Activated T-cell treated with anti-CD3 and anti-CD28 coated beads, Interleukin-2, amount 50 U/mL, for 48 hours (primary cell): ENCODE data around the gene ZNF732.
"Not testable (repeated sequence)": the region's sequence is repeated elsewhere in the genome, so short reads cannot be mapped to it uniquely, and the experiment has no call there.

Experiments used
- DNase-seq, 2 experiments: peaks; one replicate each; pipeline ENCODE4 v3.0.0-alpha.2; 2020

Gene ZNF732

DNA sequence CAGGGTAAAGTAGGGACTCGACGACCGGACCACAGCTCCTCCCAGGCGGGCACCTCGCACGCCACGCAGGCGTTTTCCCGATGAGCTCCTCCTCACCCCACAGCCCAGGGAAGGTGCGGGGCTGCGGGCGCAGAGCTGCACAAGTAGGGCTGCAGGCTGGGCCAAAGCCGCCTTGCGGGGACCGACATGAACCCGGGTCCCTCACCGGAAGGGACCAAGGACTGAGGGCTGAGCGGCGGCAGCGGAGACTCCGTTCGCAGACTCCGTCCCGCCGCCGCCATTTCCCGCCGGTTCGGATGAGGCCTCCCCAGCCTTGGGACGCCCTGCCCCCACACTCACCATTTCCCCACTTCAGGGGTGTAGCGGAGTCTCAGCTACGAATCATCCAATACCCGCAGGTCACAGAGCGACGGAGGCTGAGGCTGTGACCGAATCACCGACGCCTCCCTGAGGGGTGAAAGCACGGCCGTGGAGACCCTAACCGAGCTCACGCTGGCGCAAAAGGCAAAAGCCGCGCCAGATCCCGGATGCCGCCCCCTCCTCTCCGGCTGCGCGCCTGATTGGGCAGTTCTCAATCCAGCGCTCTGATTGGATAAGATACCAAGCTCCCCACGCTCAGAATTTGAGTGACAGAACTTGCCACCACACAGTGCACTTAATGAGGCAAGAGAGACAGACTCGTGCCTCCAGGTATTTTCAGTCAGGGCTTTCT is at the start of gene ZNF732:
ZNF732 (minus strand) TSS at position 506 of the 712 bp plus-strand sequence; CDS start at position 342, 164 bp downstream.
- DNase-seq, result no peak

DNA sequence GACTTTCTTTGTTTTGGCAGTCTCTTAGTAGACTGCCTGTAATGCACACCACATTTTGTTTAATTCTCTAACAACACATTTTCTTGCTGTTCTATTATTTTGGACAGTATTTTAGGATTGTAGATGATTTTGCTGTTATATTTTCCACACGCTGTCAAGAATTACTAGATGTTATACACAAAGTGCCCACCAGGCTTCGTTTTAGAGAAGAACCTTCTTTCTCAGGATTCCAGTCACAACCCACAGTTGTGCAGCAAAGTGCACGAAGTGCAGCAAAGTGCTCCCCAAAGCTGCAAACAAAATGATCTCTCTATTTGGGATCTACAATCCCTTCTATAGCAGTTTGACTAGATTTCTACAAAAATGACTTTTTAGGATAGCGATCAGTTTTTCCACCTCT is 34.7 kb upstream of the ZNF732 start:
- no peak for DNase-seq

DNA sequence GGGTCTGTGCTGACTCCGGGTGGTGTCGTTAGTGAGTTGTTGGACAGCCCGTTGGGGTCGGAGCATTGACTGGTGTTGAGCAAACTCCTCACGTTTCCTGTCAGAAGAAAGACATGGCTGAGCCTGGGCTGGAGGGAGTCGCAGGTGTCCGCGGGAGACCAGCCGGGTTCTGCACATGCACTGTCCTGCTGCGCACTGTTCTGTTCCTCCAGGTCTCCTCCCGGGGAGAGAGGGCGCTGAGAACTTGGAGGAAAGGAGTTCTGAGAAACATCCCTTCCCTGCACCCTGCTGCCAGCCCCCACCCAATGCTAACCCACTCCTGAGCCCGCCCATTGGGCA is 33.5 kb upstream of the ZNF732 start:
- no peak for DNase-seq

DNA sequence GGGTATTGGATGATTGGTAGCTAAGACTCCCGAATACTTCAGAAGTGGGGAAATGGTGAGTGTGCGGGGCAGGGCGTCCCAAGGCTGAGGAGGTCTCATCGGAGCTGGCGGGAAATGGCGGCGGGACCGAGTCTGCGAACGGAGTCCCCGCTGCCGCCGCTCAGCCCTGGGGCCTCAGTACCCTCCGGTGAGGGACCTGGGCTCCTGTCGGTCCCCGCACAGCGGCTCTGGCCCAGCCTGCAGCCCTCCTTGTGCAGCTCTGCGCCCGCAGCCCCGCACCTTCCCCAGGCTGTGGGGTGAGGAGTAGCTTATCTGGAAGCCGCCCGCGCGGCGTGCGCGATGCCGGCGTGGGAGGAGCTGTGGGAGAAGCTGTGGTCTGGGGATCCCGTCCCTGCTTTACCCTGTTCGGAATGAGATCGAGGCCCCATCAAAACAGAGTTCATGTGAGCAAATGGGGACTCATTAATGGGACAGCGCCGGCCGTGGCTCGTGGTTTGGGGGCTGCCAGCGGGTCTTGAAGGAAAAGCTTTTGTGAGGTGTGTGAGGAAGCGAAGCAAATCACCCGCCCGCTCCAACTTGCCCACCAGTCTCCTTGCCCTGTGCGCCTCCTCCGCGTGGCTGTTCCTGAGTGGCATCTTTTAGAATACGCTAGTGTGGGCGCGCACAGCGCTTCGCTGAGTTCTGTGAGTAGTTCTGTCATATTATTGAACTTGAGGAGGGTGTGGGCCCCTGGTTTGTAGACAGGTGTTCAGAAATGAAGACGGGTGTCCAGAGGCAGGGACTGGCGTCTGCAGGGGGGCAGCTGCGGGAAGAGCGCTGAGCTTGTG is 32.9 kb upstream of the ZNF732 start:
- peak; percentile 73 to 77 for DNase-seq

DNA sequence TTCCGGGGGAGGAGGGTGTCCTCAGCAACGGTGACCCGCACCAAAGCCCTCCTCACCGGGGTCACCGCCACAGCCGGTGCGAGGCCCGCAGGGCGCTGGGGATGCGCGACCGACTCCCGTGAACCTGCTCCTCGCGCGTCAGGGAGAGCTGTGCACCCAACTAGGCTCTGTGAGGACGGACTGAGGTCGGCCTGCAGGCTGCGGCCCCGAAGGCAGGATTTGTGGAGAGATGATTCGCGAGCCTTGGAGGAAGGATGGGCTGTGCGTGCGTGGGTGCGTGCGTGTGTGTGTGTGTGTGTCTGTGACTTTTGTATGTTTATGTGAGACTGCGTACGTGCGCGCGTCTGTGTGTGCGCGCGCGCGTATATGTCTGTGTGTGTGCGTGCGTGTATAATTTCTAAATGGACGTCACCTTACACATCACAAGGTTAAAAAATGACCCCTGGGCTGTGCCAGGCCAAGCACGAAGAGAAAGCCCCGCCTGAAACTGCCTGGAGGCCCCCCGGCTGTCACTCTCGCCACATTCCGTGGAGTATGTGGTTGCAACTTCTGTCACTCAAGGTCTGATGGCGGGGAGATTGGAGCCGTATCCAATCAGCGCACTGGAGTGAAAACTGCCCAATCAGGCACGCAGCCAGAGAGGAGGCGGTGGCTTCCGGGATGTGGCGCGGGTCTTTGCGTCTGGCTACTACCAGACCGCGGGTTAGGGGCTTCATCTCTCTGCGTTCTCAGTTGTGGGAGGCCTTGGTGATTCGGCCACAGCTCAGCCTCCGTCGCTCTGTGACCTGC is 32.1 kb upstream of the ZNF732 start, which contains the start of gene ZNF141:
ZNF141 (plus strand) TSS at position 672 of the 789 bp plus-strand sequence. CDS start 170 bp downstream, outside the sequence.
- DNase-seq, result peak; percentile 93

DNA sequence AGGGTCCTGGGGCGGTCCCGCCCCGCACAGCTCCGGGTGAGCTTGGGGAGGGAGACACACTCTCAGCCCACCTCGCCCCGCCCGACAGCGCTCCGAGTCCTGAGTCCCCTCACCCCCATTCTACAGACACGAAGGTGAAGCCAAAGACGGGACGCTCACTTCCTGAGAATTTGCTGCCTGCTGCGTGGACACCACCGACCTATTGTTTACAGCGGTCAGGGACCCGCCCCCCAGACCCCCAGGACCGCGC is 31.5 kb upstream of the ZNF732 start:
- no peak for DNase-seq

DNA sequence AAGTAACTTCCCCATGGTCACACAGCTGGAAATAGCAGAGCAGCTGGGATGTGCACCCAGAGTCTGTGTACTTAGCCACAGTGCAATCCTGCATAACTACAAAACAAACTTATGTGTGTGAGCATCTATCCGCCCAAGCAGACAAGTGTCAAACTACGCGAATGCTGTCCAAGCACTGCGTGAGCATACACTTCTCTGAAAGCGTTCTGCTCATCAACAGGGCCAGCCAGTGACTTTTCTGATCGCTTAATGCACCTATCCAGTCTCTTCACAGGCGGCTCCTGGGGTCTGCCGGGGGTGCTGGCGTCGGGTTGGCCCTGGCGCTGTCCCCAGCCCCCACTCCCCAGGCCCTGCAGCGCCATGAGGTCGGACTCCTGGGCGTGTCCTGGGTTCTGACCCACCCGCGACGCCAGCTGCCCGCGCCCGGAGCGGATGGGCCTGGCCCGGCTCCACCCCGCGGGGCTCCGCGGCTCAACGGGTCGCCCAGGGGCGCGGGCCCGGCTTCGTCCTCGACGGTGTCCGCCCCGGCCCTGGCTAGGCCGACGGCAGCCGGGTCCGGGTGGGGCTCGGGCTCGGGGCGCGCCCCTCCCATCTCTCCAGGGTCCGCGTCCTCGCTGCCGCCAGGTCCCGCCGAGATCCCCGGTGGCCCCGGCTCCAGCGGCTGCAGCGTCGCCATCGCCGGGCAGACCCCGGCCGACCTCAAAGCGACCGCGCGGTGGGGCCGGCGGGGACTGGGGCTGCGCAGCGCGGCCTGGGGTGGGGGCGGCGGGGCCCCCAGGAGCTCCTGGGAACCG is 31.0 kb upstream of the ZNF732 start:
- DNase-seq, result peak in 1 of 2 experiments; percentile 24

DNA sequence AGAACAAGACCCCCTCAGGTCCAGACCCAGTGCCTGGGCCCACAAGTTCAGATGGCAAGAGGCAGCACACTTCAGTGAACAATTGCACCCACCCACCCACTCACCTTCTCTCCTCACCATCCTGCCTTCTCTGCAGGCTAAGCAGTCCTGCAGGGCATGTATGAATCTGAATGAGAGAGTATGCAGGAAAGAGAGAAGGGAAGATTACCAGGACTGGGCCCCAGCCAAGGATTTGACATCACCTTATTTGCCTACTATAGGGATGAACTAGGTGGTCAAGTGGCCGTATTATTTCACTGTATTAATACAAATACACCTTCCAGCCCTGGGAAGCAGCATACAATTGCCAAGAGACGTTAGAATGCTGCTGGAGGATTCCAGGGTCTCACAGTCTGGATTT is 30.2 kb upstream of the ZNF732 start:
- no peak for DNase-seq

DNA sequence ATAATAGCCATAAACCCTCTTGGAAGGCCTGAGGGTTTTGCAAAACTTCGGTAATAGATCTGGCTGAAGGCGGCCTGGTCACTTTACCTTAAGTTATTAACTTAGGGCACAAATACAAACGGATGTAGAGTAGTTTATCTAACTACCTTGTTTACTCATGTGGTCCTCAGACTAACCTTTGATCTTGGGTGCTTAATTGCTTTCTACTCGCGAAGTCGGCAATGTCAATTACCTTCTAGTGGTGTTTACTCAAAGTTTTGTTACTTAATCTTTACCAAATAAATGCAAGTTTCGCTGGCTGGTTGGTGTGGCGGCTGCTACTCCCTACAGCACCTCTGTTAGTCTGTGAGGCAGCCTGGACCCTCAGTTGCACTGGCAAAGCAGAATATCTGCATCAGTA is 23.5 kb upstream of the ZNF732 start:
- DNase-seq, result no peak

DNA sequence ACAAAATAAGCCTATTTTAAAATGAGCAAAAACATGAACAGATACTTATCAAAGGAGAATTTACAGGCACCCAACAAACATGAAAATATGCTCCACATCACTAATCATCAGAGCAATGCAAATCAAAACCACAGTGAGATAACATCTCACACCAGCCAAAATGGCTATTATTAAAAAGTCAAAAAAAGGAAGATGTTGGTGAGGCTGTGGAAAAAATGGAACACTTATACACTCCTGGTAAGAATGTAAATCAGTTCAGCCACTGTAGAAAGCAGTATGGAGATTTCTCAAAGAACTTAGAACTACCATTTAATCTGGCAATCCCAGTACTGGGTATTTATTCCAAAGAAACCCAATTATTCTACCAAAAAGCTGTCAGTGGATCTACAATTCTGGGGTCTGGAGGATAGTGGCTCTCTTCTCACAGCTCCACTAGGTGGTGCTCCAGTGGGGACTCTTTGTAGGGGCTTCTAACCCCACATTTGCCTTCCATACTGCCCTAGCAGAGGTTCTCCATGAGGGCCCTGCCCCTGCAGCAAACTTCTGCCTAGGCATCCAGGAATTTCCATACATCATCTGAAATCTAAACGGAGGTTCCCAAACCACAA is 9.1 kb upstream of the ZNF732 start:
- DNase-seq, result no peak

DNA sequence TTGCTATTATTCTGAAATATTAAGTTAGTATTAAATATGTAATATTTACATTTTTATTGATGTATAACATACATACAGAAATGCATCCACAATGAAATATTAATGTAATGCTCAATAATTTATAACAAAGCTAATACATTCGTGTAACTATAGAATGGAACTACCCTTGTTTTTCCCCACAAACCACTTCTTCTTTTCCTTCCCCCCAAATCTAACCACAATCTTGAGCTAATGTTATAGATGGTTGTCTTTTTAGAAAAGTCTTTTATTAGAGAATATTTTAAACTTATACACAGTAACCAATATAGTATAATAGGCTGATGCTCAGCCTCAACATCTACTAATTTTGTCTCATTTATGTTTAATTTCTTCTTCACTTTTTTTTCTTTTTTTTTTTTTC is 4.5 kb upstream of the ZNF732 start:
- no peak for DNase-seq

DNA sequence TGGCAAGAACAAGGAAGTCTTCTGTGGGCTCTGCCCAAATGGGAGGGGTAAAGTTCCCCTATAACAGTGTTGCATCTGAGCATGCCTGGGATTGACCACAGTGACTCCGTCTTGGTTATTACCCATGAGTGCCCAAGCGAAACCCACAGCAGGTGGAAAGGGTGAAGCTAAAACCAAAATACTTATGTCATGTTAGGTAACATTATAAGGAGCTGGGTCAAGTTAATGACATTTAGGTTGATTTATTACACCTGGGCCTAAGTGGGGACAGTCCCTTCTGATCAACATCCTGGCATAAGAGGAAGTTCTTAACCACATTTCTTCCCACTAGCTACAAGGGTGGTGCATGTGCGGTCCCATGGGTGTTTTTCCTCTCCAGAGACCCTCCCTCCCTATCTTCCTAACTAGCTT is 1.3 kb upstream of the ZNF732 start:
- DNase-seq, result no peak

DNA sequence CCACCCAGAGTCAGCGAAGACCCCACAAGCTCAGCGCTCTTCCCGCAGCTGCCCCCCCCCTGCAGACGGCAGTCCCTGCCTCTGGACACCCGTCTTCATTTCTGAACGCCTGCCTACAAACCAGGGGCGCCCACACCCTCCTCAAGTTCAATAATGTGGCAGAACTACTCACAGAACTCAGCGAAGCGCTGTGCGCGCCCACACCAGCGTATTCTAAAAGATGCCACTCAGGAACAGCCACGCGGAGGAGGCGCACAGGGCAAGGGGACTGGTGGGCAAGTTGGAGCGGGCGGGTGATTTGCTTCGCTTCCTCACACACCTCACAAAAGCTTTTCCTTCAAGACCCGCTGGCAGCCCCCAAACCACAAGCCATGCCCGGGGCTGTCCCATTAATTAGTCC is 758 bp downstream of the ZNF732 start:
- not testable (repeated sequence) for DNase-seq

DNA sequence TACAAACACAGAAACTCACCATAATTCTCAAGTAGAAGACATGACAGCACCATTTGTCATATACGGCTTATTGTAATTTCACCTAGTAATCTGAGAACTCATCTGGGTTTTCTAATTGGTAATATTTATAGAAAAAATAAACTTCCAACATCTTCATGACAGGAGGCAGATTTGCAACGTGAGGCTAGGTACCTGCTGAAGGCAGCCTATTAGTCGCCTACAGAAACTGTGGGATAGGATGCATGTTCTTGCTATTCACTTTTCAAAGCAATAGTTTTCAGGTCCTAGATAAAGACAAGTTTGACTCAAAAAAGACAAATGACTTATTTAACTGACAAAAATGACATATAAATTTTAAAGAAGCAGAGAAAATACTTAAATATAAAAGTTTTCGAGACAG is 2.9 kb downstream of the ZNF732 start:
- no peak for DNase-seq

DNA sequence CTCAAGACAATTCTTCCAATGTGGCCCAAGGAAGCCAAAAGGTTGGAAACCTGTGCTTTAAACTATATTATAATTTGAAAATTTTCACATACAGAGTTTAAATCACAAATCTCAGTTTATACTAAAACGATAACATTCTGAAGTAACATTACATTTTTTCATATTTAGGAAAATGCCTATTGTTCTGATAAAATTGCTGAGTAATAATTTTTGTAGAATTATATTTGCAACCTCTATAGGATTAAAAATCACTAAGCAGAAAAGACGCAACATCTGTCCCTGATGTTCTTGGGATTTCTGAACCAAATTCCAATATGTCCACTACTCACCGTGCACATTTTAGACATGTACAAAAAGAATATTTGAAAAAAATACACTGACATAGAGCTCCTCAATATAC is 10.5 kb downstream of the ZNF732 start:
- DNase-seq, result no peak

DNA sequence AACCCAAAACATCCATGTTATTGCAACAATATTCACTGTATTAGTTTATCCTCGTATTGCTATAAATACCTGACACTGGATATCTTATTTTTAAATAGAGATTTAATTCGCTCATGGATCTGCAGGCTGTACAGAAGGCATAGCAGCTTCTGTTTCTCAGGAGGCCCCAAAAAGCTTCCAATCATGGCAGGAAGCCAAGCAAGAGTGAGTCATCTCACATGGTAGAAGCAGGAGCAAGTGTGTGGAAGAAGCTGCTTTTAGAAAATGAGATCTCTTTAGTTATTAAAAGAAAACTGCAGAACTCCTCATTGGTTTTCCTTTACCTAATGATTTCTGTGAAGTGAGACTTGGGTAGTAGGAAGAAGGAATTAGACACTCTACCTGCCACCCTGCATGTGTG is 16.4 kb downstream of the ZNF732 start:
- DNase-seq, result no peak

DNA sequence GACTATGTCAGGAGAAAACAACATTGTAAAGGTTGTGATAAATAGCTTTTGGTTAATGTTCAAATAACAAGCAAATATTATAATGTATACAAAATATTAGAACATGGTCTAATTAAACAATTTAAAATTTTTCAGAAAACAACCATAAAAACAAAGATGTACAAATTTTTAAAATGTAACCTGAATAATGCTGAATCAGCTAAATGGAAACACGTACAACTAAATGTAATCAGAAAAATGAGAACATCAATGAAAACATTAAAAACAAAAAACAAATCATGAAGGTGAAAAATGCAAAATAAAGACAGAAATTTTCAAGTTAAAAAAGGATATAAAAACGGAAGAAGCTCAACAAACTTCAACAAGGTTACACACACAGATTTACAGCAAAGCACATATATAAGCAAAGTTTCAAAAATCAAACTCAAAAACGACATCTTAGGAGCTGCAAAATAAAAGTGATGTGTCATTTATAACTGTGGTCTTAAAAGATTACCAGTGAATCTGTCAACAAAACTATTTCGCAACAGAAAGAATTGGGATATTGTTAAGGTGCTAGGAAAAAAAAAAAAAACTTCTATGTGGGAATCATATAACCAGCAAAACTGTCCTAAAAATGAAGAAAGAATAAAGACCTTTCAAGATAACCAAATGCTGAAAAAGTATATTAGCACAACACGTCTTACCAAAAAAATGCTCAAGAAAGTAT is 31.8 kb downstream of the ZNF732 start:
- DNase-seq, result no peak

DNA sequence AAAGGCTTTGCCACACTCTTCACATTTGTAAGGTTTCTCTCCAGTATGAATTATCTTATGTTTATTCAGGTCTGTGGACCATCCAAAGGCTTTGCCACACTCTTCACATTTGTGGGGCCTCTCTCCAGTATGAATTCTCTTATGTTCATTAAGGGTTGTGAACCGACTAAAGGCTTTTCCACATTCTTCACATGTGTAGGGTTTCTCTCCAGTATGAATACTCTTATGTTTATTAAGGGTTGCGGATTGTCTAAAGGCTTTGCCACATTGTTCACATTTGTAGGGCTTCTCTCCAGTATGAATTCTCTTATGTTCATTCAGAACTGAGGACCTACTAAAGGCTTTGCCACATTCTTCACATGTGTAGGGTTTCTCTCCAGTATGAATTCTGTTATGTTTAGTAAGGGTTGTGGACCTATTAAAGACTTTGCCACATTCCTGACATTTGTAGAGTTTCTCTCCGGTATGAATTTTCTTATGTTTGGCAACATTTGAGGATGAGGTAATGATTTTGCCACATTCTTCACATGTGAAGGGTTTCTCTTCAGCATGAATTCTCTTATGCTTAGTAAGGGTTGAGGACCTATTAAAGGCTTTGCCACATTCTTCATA is 33.7 kb downstream of the ZNF732 start:
- no peak for DNase-seq

DNA sequence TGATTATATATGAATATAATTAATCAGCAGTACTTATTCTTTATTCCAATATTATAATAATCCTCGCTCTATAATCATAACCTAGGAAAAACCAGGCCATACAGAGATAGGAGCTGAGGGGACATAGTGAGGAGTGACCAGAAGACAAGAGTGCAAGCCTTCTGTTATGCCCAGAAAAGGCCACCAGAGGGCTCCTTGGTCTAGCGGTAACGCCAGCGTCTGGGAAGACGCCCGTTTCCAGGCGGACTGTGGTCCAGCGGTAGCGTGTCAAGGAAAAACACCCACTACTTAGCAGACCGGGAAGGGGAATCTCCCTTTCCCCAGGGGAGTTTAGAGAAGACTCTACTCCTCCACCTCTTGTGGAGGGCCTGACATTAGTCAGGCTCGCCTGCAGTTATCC is 46.0 kb downstream of the ZNF732 start:
- not testable (repeated sequence) for DNase-seq

DNA sequence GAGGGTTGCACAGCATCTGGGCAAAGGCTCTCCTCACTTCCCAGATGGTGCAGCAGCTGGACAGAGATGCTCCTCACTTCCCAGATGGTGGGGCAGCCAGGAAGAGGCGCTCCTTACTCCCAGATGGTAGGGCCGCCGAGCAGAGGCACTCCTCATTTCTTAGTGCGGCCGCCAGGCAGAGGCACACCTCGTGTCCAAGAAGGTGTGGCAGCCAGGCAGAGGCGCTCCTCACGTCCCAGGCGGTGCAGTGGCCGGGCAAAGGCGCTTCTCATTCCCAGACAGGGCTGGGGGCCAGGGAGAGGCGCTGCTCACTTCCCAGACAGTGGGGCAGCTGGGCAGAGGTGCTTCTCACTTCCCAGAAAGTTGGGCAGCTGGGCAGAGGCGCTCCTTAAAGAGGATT is 48.8 kb downstream of the ZNF732 start:
- DNase-seq, result no peak
